Lung microvascular endothelial cell (primary cell): ENCODE results near the gene RACK1. TPM values are rescaled to one million over a fixed set of nuclear protein-coding genes. Genes with fewer than 3 reads are reported as not detected.
A peak's percentile ranks its signal among the peaks of the same experiment; 100 is the strongest.

Source experiments
- DNase-seq, 2 donors: peaks; one replicate each; pipeline versions ENCODE4 v3.0.0 to v3.0.0-alpha.2; 2010; ENCODE audit warnings: low read depth in 2 of 2
- total RNA-seq: library from RNA; depleted of rRNA; stranded (reverse); fragments of >200 nt; gene quantifications from 2 replicates; pipeline ENCODE4 v1.2.1, GENCODE V29; 2014

Gene RACK1
- total RNA-seq, 1 donor from 2014 or later: 5,265 TPM

GRCh38 chr5:181259974-181260719 is 16.4 kb upstream of the RACK1 start:
- DNase-seq: no peak

GRCh38 chr5:181259283-181259682 is 15.6 kb upstream of the RACK1 start:
- no peak for DNase-seq

GRCh38 chr5:181258576-181258975 is 14.9 kb upstream of the RACK1 start:
- DNase-seq: no peak

GRCh38 chr5:181255836-181256578 is 12.3 kb upstream of the RACK1 start:
- DNase-seq: no peak

GRCh38 chr5:181255276-181255675 is 11.6 kb upstream of the RACK1 start:
- no peak for DNase-seq

- DNase-seq: no peak
Observed at GRCh38 chr5:181248277-181248676, 4.6 kb upstream of the RACK1 start.

- DNase-seq: peak; percentile 83
Observed at GRCh38 chr5:181246276-181247049, 2.8 kb upstream of the RACK1 start.

GRCh38 chr5:181245427-181246275 is 1.9 kb upstream of the RACK1 start:
- no peak for DNase-seq

- peak; percentile 47 to 54 for DNase-seq
Observed at GRCh38 chr5:181243018-181243563, 615 bp downstream of the RACK1 start.

- peak in 1 of 2 donors; percentile 20 for DNase-seq
Observed at GRCh38 chr5:181242031-181242451, 1.7 kb downstream of the RACK1 start.

GRCh38 chr5:181241393-181241975 is 2.2 kb downstream of the RACK1 start:
- DNase-seq: peak; percentile 68 to 94

- no peak for DNase-seq
Observed at GRCh38 chr5:181239062-181239663, 4.5 kb downstream of the RACK1 start.

GRCh38 chr5:181237729-181238385 is 5.8 kb downstream of the RACK1 start:
- no peak for DNase-seq

GRCh38 chr5:181236954-181237641 is 6.6 kb downstream of the RACK1 start:
- no peak for DNase-seq

GRCh38 chr5:181236471-181236870 is 7.2 kb downstream of the RACK1 start:
- DNase-seq: no peak

- DNase-seq: no peak
Observed at GRCh38 chr5:181235689-181236366, 7.9 kb downstream of the RACK1 start.

GRCh38 chr5:181235323-181235688 is 8.4 kb downstream of the RACK1 start:
- no peak for DNase-seq
